Suppressor macrophage treated with lipopolysaccharide for 1 hour (primary cell): ENCODE data around the gene STAG1.
"Not testable (repeated sequence)": the region's sequence is repeated elsewhere in the genome, so short reads cannot be mapped to it uniquely, and the experiment has no call there.

Source experiments
- DNase-seq, 3 donors: peaks; one replicate each; pipeline ENCODE4 v3.0.0-alpha.2; 2020 to 2022

STAG1 gene

DNA sequence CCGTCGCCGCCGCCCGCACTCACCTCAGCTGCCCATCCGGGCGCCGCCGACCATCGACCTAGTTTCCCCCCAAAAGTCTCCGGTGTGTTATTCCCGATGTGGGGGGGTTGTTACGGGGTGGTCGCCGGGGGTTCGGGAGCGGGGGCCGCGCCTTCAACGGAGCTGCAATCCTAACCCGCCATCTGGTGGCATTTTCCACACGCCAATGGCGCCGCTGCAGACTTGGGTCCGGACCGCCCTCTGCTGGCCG, at the start of gene STAG1:
STAG1 (minus strand) TSS at position 207 of the 250 bp plus-strand sequence. CDS start 121,480 bp downstream, outside the sequence.
- no peak for DNase-seq

DNA sequence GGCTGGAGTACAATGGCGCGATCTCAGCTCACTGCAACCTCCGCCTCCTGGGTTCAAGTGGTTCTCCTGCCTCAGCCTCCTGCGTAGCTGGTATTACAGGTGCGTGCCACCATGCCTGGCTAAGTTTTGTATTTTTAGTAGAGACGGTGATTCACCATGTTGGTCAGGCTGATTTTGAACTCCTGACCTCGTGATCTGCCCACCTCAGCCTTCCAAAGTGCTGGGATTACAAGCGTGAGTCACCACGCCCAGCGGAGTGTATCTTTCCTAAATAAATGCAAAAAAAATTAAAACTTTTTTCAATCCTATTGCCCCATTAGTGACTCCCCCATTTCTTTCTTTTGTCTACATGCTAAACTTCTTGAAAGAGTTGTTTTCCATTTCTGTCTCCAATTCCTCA, 49.0 kb upstream of the STAG1 start:
- DNase-seq, result not testable (repeated sequence)

DNA sequence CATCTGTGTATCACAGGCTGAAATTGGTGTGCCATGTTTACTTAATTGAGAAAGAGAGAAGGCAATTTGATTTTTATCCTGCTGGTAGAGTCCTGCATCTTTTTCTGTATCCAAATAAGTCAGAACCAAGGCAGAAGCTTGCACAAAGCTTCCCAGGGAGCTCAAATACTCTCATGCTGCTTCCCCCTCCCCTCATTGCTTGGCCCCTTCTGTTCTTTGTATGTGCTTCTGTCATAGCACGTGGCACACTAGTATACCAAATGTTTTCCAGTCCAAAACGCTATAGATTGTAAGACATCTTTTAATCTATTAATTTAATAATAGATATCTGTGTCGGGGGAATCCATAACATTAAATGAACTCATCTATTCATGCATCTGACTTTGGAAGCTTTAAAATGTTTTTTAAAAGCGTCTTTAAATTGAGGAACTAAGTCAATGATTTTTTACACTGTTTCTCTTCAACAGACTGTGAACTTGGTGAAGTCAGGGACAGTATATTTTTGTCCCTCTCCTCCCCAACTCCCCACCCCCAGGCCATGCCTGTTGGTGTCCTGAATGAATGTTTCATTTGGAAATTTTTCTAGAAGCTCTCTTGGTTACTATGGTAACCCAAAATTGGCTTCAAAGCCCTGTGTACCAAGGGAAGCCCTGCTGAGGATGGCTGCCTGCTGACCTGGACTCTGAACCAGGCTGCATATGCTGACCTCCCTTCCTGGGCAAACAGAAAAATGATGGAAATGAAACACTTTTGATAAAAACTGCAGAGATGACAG, 40.6 kb upstream of the STAG1 start:
- no peak for DNase-seq

DNA sequence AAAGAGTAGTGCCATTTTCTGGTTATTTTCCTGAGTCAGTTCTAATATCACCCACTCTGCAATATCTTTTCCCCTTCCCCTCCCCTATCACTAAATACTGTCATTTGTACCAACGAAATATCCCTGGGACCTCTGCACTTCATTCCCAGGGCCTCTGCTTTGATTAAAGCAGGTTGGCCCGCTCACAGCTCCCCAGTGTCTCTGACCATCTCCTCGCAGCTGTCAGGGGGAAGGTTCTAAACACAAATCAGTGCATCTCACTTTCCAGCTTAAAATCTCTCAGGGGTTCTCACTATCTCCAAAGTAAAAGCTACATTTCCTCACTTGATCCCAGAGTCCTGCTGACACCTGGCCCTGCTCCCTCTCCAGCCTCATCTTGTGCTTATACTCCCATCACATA, 38.6 kb upstream of the STAG1 start:
- no peak for DNase-seq

DNA sequence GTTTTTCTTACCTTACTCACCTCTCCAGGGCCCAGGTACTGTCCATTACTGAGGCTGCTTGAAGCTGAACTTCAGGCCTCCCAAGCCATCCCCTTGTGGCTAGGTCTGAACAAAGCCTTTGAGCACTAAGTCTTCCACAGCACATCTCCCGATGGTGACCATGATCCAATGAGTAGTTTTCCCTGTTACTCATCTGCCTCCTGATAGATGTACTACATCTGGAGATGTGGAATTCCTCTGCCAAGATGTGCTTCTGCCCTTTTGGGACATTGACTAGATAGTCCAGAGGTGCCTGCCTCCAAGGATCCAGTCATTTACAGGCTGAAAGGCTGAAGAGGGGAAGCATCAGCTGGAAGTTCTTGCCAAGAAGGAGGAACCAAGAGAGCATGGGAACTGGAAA, 37.8 kb upstream of the STAG1 start:
- DNase-seq, result no peak

DNA sequence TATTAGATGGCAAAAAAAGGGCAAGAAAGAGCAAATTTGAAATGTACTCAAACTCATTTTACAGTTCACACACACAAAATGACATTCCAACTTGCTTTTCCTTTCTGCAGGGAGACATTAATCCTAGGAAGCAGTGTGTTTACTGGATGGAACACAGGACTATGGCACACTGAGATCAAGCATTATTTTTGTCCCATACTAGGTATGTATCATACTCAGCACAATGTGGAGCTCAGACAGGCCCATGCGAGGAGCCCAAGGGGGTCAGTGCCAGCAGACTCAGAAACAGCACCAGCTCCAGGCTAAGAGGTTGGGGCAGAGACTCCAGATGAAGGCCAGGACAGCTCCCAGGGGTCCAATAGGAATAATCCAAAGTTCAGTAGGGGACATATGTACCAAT, 36.0 kb upstream of the STAG1 start:
- DNase-seq, result no peak

DNA sequence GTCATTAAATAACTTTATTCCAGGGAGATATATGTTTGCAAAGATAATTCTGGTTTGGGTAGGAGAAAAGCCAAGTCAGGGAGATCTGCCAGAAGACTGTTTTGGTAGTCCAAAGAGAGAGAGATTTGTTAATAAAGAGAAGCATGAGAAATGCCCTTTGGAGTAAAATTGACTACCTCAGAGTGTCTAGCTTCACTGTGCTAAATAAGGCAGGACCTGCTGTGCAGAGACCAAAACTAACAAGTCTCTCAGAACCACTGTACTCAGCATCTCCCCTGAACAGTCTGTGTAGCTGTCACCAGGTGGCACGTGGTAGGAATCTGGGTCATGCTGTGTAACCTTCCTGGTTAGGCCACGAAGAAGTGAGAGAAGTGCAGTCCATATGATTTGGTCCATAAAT, 35.2 kb upstream of the STAG1 start:
- DNase-seq, result peak in 2 of 3 donors; percentile 22 to 31

DNA sequence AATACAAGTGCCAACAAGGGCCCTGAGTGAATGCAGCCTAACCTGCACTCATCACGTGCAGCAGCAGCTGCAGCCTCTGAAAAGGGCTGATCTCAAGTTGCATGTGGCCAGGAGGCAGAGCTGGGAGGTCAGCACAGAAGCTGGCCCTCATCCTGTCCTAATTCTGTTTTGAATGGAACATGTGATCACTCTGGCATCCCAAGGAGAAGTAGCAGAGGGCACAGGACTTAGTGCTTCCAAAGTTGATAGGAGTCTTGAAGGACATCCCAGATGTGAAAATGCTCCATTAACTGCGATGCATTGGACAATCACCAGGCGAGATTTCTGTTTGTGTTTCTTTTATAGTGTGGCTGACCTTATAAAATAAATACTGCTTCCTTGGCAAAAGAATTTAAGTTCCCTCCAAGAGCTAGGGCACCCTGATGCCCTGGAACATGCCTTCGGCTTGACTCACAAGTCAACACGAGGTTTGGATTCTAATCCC, 31.6 kb upstream of the STAG1 start:
- no peak for DNase-seq

DNA sequence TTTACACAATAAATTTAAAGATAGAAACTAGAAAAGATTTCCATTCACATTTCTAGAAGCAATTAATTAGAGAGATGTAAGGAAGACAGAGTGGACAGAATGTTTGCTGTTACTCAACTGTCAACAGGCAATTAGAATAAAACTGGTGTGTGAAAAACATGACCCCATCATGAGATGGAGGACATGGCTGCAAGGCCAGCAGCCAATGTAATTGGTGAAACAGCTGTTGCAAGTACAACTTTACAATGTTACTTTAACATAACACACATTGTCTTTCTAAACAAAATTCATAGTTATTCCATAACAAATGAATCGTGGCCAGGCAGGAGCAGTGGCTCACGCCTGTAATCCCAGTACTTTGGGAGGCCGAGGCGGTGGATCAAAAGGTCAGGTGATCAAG, 28.6 kb upstream of the STAG1 start:
- DNase-seq, result no peak

DNA sequence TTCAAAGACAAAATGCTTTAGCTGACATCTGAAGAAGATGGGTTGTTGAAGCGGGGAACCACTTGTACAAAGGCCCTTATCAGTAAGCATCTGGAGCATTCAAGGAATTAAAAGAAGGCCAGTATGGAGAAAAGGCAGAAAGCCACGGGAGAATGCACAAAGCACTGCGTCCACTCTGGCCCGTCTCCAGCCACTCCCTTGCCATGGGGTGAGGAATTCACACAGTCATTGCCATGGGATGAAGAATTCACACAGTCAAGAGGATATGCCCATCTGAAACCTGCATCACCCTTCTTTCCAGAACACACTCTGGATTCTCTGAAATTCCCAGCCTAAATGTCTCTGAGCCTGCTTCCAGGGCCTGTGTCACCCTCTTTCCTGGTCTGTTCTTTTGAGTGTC, 26.7 kb upstream of the STAG1 start:
- DNase-seq, result no peak

DNA sequence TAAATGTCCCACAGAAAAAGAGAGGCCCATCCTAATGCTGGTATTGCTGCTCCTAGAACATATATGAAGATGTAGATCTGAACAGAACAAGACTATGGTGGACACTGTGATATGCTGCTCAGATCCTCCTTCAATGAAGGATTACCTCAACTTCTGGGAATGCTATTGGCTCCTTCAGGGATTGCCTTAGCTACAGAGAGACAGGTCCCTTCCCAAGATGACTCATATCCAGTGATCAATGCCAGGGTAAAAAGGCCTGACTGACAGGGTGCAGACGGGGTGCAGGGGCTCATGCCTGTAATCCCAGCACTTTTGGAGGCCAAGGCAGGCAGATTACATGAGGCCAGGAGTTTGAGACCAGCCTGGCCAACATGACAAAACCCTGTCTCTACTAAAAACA, 20.5 kb upstream of the STAG1 start:
- DNase-seq, result no peak

DNA sequence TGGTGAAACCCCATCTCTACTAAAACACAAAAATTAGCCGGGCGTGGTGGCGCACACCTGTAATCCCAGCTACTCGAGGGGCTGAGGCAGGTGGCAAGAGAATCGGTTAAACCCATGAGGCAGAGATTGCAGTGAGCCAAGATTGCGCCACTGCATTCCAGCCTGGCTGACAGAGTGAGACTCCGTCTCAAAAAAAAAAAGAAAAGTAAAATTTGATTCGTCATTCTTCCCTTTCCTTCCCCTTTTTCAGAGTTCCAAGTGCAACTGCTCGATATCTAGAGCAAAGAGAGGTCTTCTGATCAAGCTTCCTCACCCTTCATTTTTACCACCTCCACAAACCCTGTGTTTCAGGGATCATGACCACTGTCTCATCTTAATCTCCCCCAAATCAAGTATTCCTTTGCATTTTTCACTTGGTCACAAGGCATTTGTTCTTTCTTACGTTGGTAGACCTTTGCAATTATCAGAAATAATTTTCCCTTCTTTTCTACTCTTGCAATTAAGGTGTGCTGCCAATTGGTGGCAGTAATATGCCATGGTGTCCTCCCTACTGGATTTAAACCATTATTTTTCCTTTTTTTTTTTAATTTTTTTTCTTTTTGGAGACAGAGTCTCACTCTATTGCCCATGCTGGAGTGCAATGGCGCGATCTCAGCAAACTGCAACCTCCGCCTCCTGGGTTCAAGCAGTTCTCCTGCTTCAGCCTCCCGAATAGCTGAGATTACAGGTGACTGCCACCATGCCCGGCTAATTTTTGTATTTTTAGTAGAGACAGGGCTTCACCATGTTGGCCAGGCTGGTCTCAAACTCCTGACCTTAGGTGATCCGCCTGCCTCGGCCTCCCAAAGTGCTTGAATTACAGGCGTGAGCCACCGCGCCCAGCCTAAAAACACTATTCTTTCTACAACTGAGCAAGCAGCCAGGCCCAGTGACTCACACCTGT, 6.3 kb upstream of the STAG1 start:
- DNase-seq, result peak; percentile 63 to 87 (median 84)

DNA sequence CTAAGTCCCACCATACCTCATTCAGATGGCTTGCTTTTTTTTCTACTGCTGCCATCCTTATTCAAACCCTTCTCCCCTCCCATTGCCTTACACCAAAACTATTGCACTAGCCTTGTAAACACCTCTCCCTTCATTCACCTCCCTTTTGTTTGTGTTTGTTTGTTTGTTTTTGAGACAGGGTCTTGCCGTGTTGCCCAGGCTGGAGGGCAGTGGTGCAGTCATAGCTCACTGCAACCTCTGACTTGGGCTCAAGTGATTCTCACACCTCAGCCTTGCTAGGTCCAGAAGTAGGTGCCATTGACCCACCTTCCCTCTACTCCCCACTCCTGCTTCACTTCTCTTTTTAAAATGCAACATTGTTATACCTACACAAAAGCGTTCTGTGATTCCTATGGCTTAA, 3.0 kb upstream of the STAG1 start:
- DNase-seq, result no peak

DNA sequence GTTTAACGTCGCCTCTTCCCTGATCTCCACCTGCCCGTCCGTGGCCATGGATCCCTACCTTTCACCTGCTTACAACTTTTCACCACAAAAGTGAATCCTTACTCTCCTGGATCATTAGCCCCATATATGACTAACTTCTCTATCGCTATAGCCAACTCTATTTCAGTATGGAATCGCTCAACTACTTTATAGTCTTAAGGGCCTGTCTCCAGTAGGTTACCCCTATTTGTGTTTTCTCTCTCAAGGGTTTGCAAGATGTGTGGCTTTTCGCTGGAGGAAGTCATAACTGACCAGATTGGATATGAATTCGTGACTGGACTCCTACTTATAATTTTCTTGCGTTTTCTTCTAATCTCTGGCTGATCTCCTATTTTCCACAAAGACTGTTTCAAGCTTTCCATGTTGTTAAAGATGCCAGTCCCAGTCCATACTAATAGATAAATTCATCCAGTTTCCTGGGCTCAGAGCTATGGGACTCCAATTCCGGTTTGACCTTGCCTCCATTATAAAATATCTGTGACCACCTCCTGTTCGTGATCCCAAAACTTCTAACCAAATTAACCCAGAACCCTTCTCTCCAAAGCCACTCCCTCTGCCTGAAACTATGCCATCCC, 1.3 kb upstream of the STAG1 start:
- peak; percentile 8 to 29 (median 25) for DNase-seq

DNA sequence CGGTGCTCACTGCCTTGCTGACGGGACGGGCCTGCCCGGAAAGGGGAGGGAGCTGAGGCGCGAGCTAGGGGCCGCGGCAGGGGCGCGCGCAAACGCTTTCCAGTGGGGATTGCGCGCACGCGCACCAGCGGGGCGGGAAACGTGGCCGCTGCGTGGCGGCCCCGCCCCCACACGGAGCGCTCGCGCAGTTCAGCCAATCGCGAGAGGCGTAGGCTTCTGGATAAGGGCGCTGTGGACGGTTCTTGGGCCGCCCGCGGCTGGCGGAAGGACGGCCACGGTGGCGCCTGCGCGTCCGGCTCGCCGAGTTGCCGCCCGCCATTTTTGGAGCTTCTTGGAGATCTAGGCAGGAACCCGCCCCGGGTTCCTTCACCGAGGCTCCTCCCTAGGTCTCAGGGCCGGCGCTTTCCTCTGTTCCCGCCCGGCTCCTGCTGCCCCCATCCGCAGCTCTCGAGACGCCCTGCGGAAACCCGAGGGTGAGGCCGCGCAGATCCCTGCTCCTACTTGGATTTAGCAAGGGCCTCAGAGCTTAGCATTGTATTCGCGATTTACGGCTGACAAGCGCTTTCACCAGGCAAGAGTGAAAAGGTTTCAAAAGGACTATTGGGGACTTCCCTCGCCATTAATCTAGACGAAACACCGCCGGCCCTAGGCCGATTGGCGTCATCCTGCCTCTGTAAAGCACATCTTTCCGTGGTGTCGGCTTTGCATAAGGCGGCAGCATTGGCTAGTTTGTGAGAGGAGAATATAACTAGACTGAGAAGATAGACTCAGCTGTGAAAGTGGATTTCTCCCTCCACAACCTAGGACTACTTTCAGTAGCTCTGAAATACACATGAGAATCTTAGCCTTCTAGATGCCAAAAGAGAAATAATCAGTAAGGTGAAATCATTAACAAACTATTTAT, 496 bp upstream of the STAG1 start:
- peak; percentile 99 to 100 (median 100) for DNase-seq

DNA sequence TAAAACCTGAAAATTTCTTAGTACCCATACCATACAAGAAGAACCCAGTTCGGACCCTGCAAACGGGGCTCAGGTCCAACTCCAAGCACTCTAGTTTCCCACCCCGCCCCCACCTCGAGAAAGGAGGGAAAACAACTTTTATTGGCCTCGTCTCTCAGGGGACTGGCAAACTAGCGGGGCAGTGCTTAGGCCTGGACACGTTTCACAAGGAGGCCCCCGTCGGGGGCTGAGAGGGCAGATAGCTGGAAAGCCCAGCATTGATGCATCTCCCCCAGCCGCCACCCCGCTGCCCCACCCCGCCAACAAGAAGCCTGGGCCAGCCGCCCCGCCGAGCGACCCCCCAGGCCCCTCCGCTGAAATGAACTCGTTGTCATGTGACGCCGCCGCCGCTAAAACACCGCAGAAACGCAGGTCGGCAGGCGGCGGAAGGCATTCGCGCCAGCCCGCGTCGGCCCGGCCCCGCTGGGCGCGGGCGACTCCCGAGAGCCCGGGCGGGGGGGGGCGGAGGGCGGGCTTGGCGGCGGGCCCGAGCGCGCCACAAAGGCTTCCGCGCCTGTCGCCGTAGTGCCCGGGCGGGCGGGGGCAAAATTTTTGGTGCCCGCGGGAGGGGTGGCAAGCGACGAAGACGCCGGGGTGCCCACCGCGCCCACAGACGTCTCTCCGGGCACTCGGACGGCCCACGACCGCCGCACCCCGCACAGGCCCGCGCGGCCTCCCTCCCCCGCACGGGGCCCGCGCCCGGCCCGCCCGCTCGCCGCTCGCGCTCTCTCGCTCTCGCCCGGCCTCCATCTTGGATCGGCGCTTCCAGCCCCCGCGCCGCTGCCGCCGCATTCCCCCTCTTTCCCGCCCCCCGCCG, 634 bp downstream of the STAG1 start:
- peak; percentile 70 to 89 (median 80) for DNase-seq

DNA sequence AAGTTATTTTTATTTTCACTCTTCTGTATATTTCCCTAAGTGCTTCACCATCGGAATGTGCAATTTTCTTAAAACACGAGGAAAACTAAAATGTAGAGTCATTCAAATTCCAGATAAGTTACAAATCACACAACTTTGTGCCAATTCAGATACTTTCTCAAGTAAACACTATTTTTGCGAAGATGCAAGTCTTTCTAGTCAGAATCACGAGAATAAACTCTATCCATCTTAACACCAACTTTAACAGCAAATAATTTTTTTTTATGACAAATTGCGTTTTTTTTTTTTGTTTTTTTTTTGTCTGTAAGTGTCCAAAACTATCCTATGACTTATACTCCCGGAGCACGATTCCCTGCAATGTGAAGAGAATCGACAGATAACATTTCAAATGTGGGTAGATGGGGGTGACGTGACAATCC, 1.3 kb downstream of the STAG1 start:
- peak in 1 of 3 donors; percentile 31 for DNase-seq

DNA sequence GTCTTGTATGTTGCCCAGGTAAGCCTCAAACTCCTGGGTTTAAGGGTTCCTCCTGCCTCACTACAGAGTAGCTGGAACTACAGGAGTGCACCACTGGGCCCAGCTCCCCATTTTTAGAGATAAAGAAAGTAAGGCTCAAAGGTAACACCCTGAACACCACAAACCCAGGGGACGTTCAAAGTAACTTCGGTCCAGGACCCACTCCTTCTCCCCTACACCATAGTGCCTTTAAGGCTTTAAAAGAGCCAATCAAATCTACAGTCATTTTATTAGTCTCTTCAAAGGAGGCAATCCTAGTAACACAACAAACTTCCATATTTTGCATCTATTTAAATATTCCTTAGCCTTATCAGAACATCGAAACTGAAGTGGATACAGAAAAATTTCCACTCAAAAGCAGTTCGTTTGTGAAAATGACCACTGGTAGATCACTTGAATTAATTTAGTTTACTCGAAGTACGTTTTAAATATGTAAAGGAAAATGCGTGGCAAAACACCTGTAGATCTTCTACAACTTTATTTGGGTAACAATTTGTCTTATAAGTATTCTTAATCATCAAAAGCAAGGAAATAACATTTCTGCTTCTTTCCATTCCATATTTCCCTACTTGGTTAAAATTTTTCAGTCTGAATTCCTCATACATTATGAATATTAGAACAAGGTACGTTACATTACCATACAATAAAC, 1.8 kb downstream of the STAG1 start:
- peak in 1 of 3 donors; percentile 10 for DNase-seq

DNA sequence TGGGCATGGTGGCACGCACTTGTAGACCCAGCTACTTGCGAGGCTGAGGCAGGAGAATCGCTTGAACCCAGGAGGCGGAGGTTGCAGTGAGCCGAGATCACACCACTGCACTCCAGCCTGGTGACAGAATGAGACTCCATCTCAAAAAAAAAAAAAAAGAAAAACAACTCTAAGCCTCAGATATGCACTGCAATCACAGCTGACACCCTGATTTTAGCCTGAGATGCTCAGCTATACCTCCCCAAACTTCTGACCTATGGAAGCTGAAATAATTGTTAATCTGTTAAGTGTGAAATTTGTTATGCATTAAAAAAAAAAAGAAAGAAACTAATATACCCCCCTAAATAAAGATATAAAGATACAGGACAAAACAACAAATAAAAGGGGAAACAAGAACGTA, 2.6 kb downstream of the STAG1 start:
- not testable (repeated sequence) for DNase-seq

DNA sequence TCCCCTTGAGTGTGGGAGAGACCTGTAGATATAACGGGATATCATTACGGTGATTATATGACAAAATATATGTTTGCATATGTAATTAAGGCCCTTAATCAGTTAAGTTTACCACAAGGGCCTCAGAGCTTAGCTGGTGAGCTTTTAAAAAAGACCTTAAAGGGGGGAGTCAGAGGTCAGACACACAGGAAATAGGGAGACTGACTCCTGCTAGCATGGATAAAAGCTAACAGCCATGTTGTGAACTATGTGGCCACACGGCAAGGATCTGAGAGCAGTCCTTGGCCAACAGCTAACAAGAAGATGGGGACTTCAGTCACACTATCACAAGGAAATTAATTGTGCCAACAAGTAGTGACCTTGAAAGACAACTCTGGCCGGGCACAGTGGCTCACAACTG, 3.1 kb downstream of the STAG1 start:
- DNase-seq, result no peak

DNA sequence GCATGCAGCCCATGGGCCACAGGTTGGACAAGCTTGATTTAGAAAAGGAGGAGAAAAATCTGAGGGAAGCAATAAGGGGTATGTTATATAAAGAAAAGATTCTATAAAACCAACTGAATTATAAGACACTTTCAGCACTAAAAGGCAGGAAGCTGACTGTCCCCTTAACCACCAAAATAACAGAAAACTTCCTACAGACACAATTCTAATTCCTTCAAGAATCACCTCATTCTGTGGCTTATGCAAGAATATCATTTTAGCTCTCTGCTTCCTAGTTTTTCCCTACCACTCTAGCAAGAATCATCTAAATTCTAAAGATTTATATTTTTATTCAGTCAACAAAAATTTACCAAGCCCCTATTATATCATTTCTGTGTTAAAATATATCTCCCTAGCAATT, 6.3 kb downstream of the STAG1 start:
- no peak for DNase-seq
